Astrocyte of the cerebellum (primary cell): ENCODE results near the gene CBX7.
"Not testable (repeated sequence)": the region's sequence is repeated elsewhere in the genome, so short reads cannot be mapped to it uniquely, and the experiment has no call there.

Source experiments
- DNase-seq: peaks from one replicate; pipeline ENCODE4 v3.0.0-alpha.2; 2011; ENCODE audit warnings: low read depth
- H3K4me3 ChIP-seq: 2 replicates; pipeline ENCODE4 v1.5.1; 2011; ENCODE audit warnings: mild to moderate bottlenecking, low read depth, low read length, moderate library complexity
- CTCF ChIP-seq: IDR thresholded peaks from 2 replicates; pipeline ENCODE4 v1.5.1; 2012; ENCODE audit warnings: low read length, low read depth, moderate library complexity, mild to moderate bottlenecking; ENCODE audit errors: missing control alignments
- in situ Hi-C: cut with HindIII; loops from 2 replicates; pipeline ENCODE4 v1.10.0; 2017; ENCODE audit warnings: low sequenced_read_pairs

The CBX7 gene

GRCh38 chr22:39169797-39170466 lies 17.5 kb upstream of the CBX7 start:
- DNase-seq = no peak
- no peak for TF ChIP-seq CTCF
- in situ Hi-C loops = no loop called here
- H3K4me3 ChIP-seq = no peak overlapping the region

GRCh38 chr22:39166547-39166946 lies 14.1 kb upstream of the CBX7 start:
- DNase-seq = no peak
- in situ Hi-C loops = no loop called here
- no peak for TF ChIP-seq CTCF
- no peak overlapping the region for H3K4me3 ChIP-seq

DNA sequence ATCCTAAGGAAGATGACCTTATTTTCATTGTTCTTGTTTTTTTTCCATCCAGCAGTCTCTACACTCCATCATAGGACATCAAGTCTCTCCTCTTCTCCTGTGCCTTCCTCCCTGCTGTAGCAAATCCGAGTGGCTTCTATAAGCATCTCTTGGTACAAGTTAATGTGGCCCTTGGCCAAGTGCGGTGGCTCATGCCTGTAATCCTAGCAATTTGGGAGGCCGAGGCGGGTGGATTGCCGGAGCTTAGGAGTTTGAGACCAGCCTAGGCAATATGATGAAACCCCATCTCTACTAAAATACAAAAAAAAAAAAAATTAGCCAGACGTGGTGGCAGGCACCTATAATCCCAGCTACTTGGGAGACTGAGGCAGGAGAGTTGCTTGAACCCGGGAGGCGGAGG lies 3.6 kb upstream of the CBX7 start:
- DNase-seq, H3K4me3 ChIP-seq, in situ Hi-C loops: not testable (repeated sequence)

GRCh38 chr22:39155421-39155820 lies 2.9 kb upstream of the CBX7 start:
- TF ChIP-seq CTCF = no peak
- in situ Hi-C loops = no loop called here
- no peak overlapping the region for H3K4me3 ChIP-seq
- no peak for DNase-seq

GRCh38 chr22:39153220-39153717 lies 789 bp upstream of the CBX7 start:
- in situ Hi-C loops = no loop called here
- peak overlapping the region; percentile 50 for H3K4me3 ChIP-seq
- no peak for TF ChIP-seq CTCF
- DNase-seq = no peak

- in situ Hi-C loops = no loop called here
- peak overlapping the region; percentile 50 for H3K4me3 ChIP-seq
- no peak for DNase-seq
- no peak for TF ChIP-seq CTCF
Measured at GRCh38 chr22:39152024-39152510, 413 bp downstream of the CBX7 start.

DNA sequence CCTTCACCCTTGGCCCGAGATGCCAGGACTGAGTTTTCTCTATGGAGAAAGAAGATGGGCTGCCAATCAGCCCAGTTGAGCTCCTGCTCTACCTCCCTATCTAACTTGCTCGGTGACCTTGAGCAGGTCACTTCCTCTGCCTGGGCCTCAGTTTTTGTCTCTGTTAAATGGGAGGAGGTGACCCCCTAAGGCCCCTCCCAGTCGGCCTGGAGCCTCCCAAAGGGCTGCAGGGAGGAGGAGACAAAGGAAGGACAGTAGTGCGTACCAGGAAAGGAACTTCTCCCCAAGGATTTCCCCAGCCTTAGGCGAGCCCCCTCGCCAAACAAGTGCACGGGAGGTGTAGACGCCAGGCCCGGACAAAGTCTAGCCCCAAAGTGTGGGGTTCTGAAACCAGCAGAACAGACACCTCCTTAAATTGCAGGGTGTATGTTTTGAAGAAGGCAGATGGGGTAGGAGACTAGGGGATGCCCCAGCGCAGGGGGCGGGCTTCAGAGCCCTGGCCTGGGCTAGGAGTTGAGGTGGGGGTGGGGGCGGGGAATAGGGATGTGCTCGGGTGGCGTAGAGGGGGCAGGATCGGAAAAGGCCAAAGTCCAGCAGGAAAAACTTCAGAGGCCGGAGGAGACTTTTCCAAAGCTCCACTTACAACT lies 1.0 kb downstream of the CBX7 start:
- no peak for DNase-seq
- peak overlapping the region; percentile 50 for H3K4me3 ChIP-seq
- TF ChIP-seq CTCF = no peak
- in situ Hi-C loops = no loop called here
